NCI-H2029 treated with DMSO at 0.1 percent for 48 hours (cell line): ENCODE measurements around the gene STIMATE.

Experiments used
- DNase-seq: peaks from one replicate; lab custom pipeline; 2025; lab: John Stamatoyannopoulos, UW

The STIMATE gene

GRCh38 chr3:52791366-52791765, 106.0 kb downstream of the STIMATE start:
- no peak for DNase-seq

- no peak for DNase-seq
Observed at GRCh38 chr3:52790741-52791140, 106.6 kb downstream of the STIMATE start.

- DNase-seq = no peak
Observed at GRCh38 chr3:52790337-52790736, 107.0 kb downstream of the STIMATE start.

GRCh38 chr3:52789746-52790040, 107.7 kb downstream of the STIMATE start:
- no peak for DNase-seq

GRCh38 chr3:52788890-52789745, 108.2 kb downstream of the STIMATE start:
- DNase-seq = no peak

- no peak for DNase-seq
Observed at GRCh38 chr3:52787672-52788625, 109.4 kb downstream of the STIMATE start.

GRCh38 chr3:52787246-52787645, 110.1 kb downstream of the STIMATE start:
- DNase-seq = no peak
